NOMO-1 (cell line): ENCODE results near the gene ZNF92.
"Not testable (repeated sequence)": the region's sequence is repeated elsewhere in the genome, so short reads cannot be mapped to it uniquely, and the experiment has no call there.

ENCODE experiments used
- DNase-seq, 2 experiments: peaks; one replicate each; lab custom pipeline; 2025; ENCODE audit not compliant: unreplicated experiment in 2 of 2; lab: John Stamatoyannopoulos, UW

The ZNF92 gene

GRCh38 chr7:65373608-65374351, at the start of gene ZNF92:
Gene ZNF92, plus strand, starts transcription at chr7:65373855. Its CDS starts 143 bp downstream, at chr7:65373998.
- DNase-seq, result peak; percentile 93 to 97

- DNase-seq, result no peak
Measured at GRCh38 chr7:65325793-65326432, 47.7 kb upstream of the ZNF92 start.

GRCh38 chr7:65338346-65338745, 35.3 kb upstream of the ZNF92 start:
- no peak for DNase-seq

DNA sequence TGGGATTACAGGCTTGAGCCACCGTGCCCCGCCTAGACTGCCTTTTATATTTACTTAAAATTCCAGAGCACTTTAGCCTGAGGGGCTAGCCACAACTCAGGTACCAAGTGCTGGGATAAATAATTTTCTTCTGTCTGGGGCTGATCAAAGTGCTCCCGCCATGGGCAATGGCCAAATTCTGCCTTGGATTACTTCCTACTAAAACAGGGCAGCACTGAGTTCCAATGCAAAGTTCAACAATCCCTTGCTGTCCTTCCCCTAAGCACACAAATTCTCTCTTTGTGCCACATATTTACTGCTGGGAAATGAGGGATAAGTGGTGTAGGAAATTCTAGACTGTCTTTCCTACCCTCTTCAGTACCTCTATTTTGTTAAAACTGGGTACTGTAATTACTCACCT, 34.4 kb upstream of the ZNF92 start:
- DNase-seq, result no peak

DNA sequence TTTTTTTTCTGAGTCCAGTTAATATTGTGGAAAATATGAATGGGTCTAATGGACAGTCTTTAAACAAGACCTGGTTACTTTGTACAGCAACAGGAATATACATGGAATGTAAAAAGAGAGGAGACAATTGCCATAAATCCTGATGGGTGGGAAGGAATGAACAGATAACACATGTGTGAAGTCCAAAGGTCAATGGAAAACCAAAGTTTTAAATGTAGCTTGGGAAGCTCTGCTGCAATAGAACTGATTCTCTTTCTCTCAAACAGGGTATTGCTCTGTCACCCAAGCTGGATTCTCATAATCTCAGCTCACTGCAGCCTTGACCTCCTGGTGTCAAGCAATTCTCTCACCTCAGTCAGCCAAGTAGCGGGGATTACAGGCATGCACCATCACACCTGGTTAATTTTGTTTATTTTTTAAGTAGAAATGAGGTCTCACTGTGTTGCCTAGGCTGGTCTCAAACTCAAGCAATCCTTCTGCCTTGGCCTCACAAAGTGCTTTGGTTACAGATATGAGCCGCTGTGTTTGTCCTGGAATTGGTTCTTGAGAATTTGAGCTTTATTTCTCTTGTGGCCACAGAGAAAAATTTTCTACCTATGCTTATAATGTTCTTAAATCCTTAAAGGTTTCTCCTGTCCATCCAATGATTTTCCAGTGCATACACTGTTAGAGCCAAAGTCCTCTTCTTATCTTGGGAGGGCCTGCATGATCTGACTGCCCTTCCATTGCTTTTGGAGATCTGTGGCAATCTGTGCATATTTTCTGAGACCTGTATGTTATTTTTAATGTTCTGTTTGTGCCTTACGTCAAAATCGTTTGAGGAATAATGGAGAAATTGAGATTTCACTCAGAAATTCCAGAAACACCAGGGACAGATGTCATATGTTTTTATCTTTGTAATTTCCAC, 30.7 kb upstream of the ZNF92 start:
- no peak for DNase-seq

DNA sequence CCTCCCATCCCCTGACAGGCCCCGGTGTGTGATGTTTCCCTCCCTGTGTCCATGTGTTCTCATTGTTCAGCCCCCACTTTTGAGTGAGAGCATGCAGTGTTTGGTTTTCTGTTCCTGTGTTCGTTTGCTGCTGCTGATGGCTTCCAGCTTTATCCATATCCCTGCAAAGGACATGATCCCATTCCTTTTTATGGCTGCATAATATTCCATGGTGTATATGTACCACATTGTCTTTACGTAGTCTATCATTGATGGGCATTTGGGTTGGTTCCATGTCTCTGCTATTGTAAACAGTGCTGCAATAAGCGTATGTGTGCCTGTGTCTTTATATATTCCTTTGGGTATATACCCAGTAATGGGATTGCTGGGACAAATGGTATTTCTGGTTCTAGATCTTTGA, 29.1 kb upstream of the ZNF92 start:
- not testable (repeated sequence) for DNase-seq

DNA sequence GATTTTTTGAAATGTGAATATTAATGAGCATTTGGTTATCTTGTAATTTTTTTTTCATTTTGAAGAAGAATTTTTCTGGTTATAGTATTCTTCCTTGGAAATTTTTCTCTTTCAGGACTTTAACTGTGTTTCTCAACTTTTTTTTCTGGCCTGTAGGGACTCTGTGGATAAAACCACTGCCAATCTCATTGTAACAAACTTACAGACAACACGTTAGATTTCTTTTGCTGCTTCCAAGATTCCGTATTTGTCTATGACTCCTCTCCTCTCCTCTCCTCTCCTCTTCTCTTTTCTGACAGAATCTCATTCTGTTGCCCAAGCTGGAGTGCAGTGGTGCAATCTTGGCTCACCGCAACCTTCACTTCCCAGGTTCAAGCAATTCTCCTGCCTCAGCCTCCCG, 19.4 kb upstream of the ZNF92 start:
- DNase-seq, result no peak

DNA sequence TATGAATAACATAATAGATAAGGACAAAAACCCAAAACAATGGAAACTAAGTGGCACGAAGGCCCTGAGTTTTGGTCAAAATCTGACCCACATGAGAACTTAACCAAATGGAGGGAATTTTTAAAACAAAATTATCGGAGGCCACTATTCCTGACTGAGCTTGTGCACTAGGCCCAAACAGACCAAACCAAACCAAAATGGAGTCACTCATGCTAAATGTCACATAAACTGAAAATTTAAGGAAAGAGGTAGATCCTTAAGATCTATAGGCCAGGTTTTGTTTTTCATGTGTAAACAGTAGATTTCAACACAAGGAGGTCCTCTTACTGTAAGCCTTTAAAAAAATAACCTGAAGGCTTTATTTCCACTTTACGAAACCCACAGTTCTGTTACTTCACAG, 3.8 kb upstream of the ZNF92 start:
- no peak for DNase-seq

- DNase-seq, result no peak
Measured at GRCh38 chr7:65371468-65371867, 2.2 kb upstream of the ZNF92 start.

- DNase-seq, result no peak
Measured at GRCh38 chr7:65379318-65379717, 5.7 kb downstream of the ZNF92 start.

GRCh38 chr7:65381742-65382141, 8.1 kb downstream of the ZNF92 start:
- DNase-seq, result no peak

GRCh38 chr7:65382452-65382851, 8.8 kb downstream of the ZNF92 start:
- DNase-seq, result no peak

DNA sequence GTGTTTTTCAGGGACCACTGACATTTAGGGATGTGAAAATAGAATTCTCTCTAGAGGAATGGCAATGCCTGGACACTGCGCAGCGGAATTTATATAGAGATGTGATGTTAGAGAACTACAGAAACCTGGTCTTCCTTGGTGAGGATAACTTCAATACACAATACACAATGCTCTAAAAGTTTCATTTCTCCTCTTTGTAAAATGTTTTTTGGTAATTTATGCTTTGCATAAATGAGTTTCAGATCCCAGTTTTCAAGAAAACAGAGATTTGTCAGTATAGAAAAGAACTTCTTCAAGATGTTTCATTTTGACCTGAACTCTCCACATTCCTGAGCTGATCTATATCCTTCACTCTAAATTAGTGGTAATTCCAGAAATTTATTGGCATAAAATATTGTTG, 14.2 kb downstream of the ZNF92 start:
- DNase-seq, result no peak

- no peak for DNase-seq
Measured at GRCh38 chr7:65390588-65390987, 16.9 kb downstream of the ZNF92 start.

DNA sequence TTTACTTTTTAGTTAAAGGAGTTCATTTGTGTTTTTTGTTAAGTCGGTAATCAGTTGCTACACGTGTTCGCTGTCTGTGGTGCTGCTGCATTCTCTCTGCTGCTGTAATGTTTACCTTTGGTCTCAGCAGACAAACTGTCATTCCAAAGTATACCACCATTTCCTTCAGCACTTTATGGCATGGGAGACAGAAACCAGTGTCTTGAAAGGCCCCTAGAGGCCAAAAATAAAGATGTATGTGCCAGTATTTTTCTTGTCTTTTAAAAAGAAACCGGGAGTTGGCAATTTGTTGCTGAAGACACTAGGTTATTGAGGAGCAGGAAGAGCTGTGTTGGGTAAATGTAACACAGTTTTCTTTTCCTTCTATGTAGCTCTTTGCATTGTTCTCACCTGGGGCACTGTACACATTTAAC, 24.1 kb downstream of the ZNF92 start:
- no peak for DNase-seq

DNA sequence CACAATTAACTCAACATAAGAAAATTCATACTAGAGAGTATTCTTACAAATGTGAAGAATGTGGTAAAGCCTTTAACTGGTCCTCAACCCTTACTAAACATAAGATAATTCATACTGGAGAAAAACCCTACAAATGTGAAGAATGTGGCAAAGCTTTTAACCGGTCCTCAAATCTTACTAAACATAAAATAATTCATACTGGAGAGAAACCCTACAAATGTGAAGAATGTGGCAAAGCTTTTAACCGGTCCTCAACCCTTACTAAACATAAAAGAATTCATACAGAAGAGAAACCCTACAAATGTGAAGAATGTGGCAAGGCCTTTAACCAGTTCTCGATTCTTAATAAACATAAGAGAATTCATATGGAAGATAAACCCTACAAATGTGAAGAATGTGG, 25.0 kb downstream of the ZNF92 start:
- DNase-seq, result not testable (repeated sequence)

GRCh38 chr7:65399101-65399500, 25.4 kb downstream of the ZNF92 start:
- not testable (repeated sequence) for DNase-seq

- DNase-seq, result no peak
Measured at GRCh38 chr7:65404020-65404419, 30.4 kb downstream of the ZNF92 start.

- not testable (repeated sequence) for DNase-seq
Measured at GRCh38 chr7:65406706-65407105, 33.1 kb downstream of the ZNF92 start.

- no peak for DNase-seq
Measured at GRCh38 chr7:65409363-65409762, 35.7 kb downstream of the ZNF92 start.

DNA sequence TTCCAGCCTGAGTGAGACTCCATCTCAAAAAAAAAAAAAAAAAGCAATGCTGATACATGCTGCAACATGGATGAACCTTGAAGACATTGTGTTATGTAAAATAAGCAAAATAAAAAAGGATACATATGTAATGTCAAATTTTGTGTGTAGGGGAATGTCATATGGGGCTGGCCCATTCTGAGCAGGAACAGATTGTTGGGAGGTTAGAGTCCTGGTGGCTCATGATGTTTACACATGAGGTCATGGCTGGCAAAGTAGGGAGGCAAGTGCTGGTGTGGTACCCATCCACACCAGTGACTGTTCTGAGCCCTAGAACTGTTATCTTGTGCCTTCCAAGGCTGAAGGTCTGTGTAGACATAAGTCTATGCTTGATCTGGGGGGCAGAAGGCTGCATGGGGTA, 37.6 kb downstream of the ZNF92 start:
- no peak for DNase-seq
